Trophoblast cell (in vitro differentiated cells and primary cell): ENCODE measurements around the gene RNF182.

Experiments used
- DNase-seq, 2 donors: peaks; one replicate each; pipeline ENCODE4 v3.0.0-alpha.2; 2016
- H2AFZ ChIP-seq: 2 replicates; pipeline ENCODE4 v1.6.1; 2013; ENCODE audit warnings: low read length, moderate library complexity, mild to moderate bottlenecking; ENCODE audit not compliant: insufficient read depth, poor library complexity
- H2AK5ac ChIP-seq: 2 replicates; pipeline ENCODE4 v1.6.1; 2013; ENCODE audit warnings: mild to moderate bottlenecking, low read length
- H2BK120ac ChIP-seq: 2 replicates; pipeline ENCODE4 v1.6.1; 2013; ENCODE audit warnings: low read length, mild to moderate bottlenecking, moderate library complexity; ENCODE audit not compliant: insufficient read depth, poor library complexity
- H2BK12ac ChIP-seq: 2 replicates; pipeline ENCODE4 v1.6.1; 2013; ENCODE audit warnings: mild to moderate bottlenecking, low read length, moderate library complexity
- H2BK5ac ChIP-seq: 2 replicates; pipeline ENCODE4 v1.6.1; 2013; ENCODE audit warnings: low read length, low read depth, moderate library complexity, mild to moderate bottlenecking; ENCODE audit not compliant: poor library complexity
- H3K14ac ChIP-seq: 2 replicates; pipeline ENCODE4 v1.6.1; 2013; ENCODE audit warnings: mild to moderate bottlenecking, low read length
- H3K18ac ChIP-seq: 2 replicates; pipeline ENCODE4 v1.6.1; 2013; ENCODE audit warnings: mild to moderate bottlenecking, low read length
- H3K23ac ChIP-seq: 2 replicates; pipeline ENCODE4 v1.6.1; 2013; ENCODE audit warnings: low read length
- H3K27ac ChIP-seq: 2 replicates; pipeline ENCODE4 v1.5.1; 2013; ENCODE audit warnings: low read depth, mild to moderate bottlenecking, inconsistent platforms, low read length, moderate library complexity
- H3K27me3 ChIP-seq: 2 replicates; pipeline ENCODE4 v1.6.1; 2013; ENCODE audit warnings: inconsistent platforms, mild to moderate bottlenecking, low read length, moderate library complexity; ENCODE audit not compliant: insufficient read depth
- H3K36me3 ChIP-seq, 2 experiments: 1 replicate in 1 of 2; 2 replicates in 1 of 2; pipeline ENCODE4 v1.6.1; 2013; ENCODE audit warnings: low read length in 2 of 2, mild to moderate bottlenecking in 2 of 2, moderate library complexity in 1 of 2; ENCODE audit not compliant: insufficient read depth in 2 of 2, control insufficient read depth in 1 of 2
- H3K4ac ChIP-seq: 2 replicates; pipeline ENCODE4 v1.6.1; 2013; ENCODE audit warnings: low read depth, mild to moderate bottlenecking, low read length, moderate library complexity
- H3K4me1 ChIP-seq, 2 experiments: 1 replicate in 1 of 2; 2 replicates in 1 of 2; pipeline ENCODE4 v1.6.1; 2013; ENCODE audit warnings: low read length in 2 of 2, mild to moderate bottlenecking in 2 of 2, moderate library complexity in 1 of 2; ENCODE audit not compliant: insufficient read depth in 2 of 2, control insufficient read depth in 1 of 2
- H3K4me2 ChIP-seq: 2 replicates; pipeline ENCODE4 v1.6.1; 2013; ENCODE audit warnings: inconsistent platforms, mild to moderate bottlenecking, low read length, moderate library complexity
- H3K4me3 ChIP-seq: 2 replicates; pipeline ENCODE4 v1.5.1; 2013; ENCODE audit warnings: mild to moderate bottlenecking, low read depth, low read length, inconsistent platforms
- H3K79me1 ChIP-seq: one replicate; pipeline ENCODE4 v1.6.1; 2013; ENCODE audit warnings: low read length
- H3K79me2 ChIP-seq: 2 replicates; pipeline ENCODE4 v1.6.1; 2013; ENCODE audit warnings: low read length, mild to moderate bottlenecking; ENCODE audit not compliant: control insufficient read depth, insufficient read depth, poor library complexity
- H3K9ac ChIP-seq: 2 replicates; pipeline ENCODE4 v1.6.1; 2013; ENCODE audit warnings: mild to moderate bottlenecking, low read length
- H3K9me3 ChIP-seq: 2 replicates; pipeline ENCODE4 v1.6.1; 2013; ENCODE audit warnings: low read depth, mild to moderate bottlenecking, control low read depth, inconsistent platforms, low read length; ENCODE audit not compliant: insufficient read depth
- H4K12ac ChIP-seq: 2 replicates; pipeline ENCODE4 v1.6.1; 2013; ENCODE audit warnings: low read depth, mild to moderate bottlenecking, low read length, moderate library complexity
- H4K8ac ChIP-seq: 2 replicates; pipeline ENCODE4 v1.6.1; 2013; ENCODE audit warnings: low read depth, mild to moderate bottlenecking, low read length, moderate library complexity
- H4K91ac ChIP-seq: one replicate; pipeline ENCODE4 v1.6.1; 2013; ENCODE audit warnings: low read depth, mild to moderate bottlenecking, low read length, moderate library complexity
- WGBS: extraction: QIAGEN DNeasy Blood & Tissue Kit; methylation state at CpG from one replicate; pipeline ENCODE4 v1.1.7; 2013; ENCODE audit warnings: missing lambda C conversion rate; ENCODE audit not compliant: insufficient read length, insufficient coverage; ENCODE audit errors: extremely low coverage; 5-methylcytosine and 5-hydroxymethylcytosine counted together

The RNF182 gene

GRCh38 chr6:13913226-13914001 lies 11.3 kb upstream of the RNF182 start:
- no peak overlapping the region for H2BK5ac ChIP-seq
- H2BK120ac ChIP-seq, result no peak overlapping the region
- no peak overlapping the region for H3K18ac ChIP-seq
- H3K9ac ChIP-seq, result no peak overlapping the region
- WGBS, result no CpG with 5 or more reads among the region's 8 CpGs
- no peaks in the 10 kb centered on the region for H3K79me1 ChIP-seq
- no peak overlapping the region for H2AK5ac ChIP-seq
- no peak for DNase-seq
- H3K36me3 ChIP-seq, result no peaks in the 10 kb centered on the region
- H3K79me2 ChIP-seq, result no peaks in the 10 kb centered on the region
- no peak overlapping the region for H3K4ac ChIP-seq
- no peak overlapping the region for H3K4me2 ChIP-seq
- H3K23ac ChIP-seq, result no peak overlapping the region
- no peaks in the 10 kb centered on the region for H3K27me3 ChIP-seq
- no peak overlapping the region for H2AFZ ChIP-seq
- H3K14ac ChIP-seq, result no peak overlapping the region
- H3K4me1 ChIP-seq, result peaks cover 0 to 3% of the 10 kb centered on the region in 2 experiments
- no peak overlapping the region for H3K4me3 ChIP-seq
- no peak overlapping the region for H3K27ac ChIP-seq
- no peak overlapping the region for H4K12ac ChIP-seq
- no peaks in the 10 kb centered on the region for H3K9me3 ChIP-seq
- H4K91ac ChIP-seq, result no peak overlapping the region
- H4K8ac ChIP-seq, result no peak overlapping the region
- H2BK12ac ChIP-seq, result no peak overlapping the region

GRCh38 chr6:13914351-13914750 lies 10.4 kb upstream of the RNF182 start:
- no peak overlapping the region for H3K4me2 ChIP-seq
- H3K27ac ChIP-seq, result no peak overlapping the region
- no peaks in the 10 kb centered on the region for H3K4me1 ChIP-seq
- H3K79me1 ChIP-seq, result no peaks in the 10 kb centered on the region
- no peak overlapping the region for H4K12ac ChIP-seq
- no peak overlapping the region for H2BK5ac ChIP-seq
- H3K9me3 ChIP-seq, result no peaks in the 10 kb centered on the region
- no peak overlapping the region for H4K91ac ChIP-seq
- no peaks in the 10 kb centered on the region for H3K27me3 ChIP-seq
- H3K4ac ChIP-seq, result no peak overlapping the region
- no peaks in the 10 kb centered on the region for H3K79me2 ChIP-seq
- no peak overlapping the region for H3K4me3 ChIP-seq
- DNase-seq, result no peak
- H3K36me3 ChIP-seq, result no peaks in the 10 kb centered on the region
- no CpG with 5 or more reads among the region's 2 CpGs for WGBS
- H2BK12ac ChIP-seq, result no peak overlapping the region
- H2AK5ac ChIP-seq, result no peak overlapping the region
- no peak overlapping the region for H3K14ac ChIP-seq
- no peak overlapping the region for H3K9ac ChIP-seq
- H2BK120ac ChIP-seq, result no peak overlapping the region
- H3K23ac ChIP-seq, result no peak overlapping the region
- no peak overlapping the region for H2AFZ ChIP-seq
- no peak overlapping the region for H4K8ac ChIP-seq
- H3K18ac ChIP-seq, result no peak overlapping the region

GRCh38 chr6:13915561-13916229 lies 9.1 kb upstream of the RNF182 start:
- no peak overlapping the region for H2BK5ac ChIP-seq
- H3K9ac ChIP-seq, result no peak overlapping the region
- H3K23ac ChIP-seq, result no peak overlapping the region
- H3K27me3 ChIP-seq, result no peaks in the 10 kb centered on the region
- H3K36me3 ChIP-seq, result no peaks in the 10 kb centered on the region
- no peak overlapping the region for H4K8ac ChIP-seq
- no peak overlapping the region for H2AFZ ChIP-seq
- H2AK5ac ChIP-seq, result no peak overlapping the region
- no peak overlapping the region for H3K4me2 ChIP-seq
- no peaks in the 10 kb centered on the region for H3K79me1 ChIP-seq
- DNase-seq, result no peak
- no peak overlapping the region for H3K4me3 ChIP-seq
- H2BK120ac ChIP-seq, result no peak overlapping the region
- H3K18ac ChIP-seq, result no peak overlapping the region
- no CpG with 5 or more reads among the region's 3 CpGs for WGBS
- no peak overlapping the region for H4K91ac ChIP-seq
- no peaks in the 10 kb centered on the region for H3K9me3 ChIP-seq
- no peak overlapping the region for H2BK12ac ChIP-seq
- H3K79me2 ChIP-seq, result no peaks in the 10 kb centered on the region
- no peak overlapping the region for H3K27ac ChIP-seq
- H3K14ac ChIP-seq, result no peak overlapping the region
- H3K4me1 ChIP-seq, result no peaks in the 10 kb centered on the region
- no peak overlapping the region for H4K12ac ChIP-seq
- H3K4ac ChIP-seq, result no peak overlapping the region

GRCh38 chr6:13916230-13916944 lies 8.4 kb upstream of the RNF182 start:
- Histone ChIP-seq H4K8ac (no peak overlapping the region), H3K4me2 (no peak overlapping the region), H2BK5ac (no peak overlapping the region), H2AK5ac (no peak overlapping the region), H3K4me1 (no peaks in the 10 kb centered on the region), H3K14ac (no peak overlapping the region), H3K27ac (no peak overlapping the region), H3K79me2 (no peaks in the 10 kb centered on the region), H4K12ac (no peak overlapping the region), H3K27me3 (no peaks in the 10 kb centered on the region), H4K91ac (no peak overlapping the region), H3K9ac (no peak overlapping the region), H3K79me1 (no peaks in the 10 kb centered on the region), H2AFZ (no peak overlapping the region), H3K36me3 (no peaks in the 10 kb centered on the region), H3K23ac (no peak overlapping the region), H3K4me3 (no peak overlapping the region), H2BK120ac (no peak overlapping the region), H2BK12ac (no peak overlapping the region), H3K9me3 (no peaks in the 10 kb centered on the region), H3K4ac (no peak overlapping the region), H3K18ac (no peak overlapping the region)
- WGBS, result no CpG with 5 or more reads among the region's 5 CpGs
- DNase-seq, result no peak
